HepG2 (cell line): ENCODE results near the gene RUNX2. TPM values are rescaled to one million over a fixed set of nuclear protein-coding genes. Genes with fewer than 3 reads are reported as not detected.

Source experiments
- ATAC-seq: fragments of 200-7000 bp; cut with Tn5 transposase; 3 replicates; pipeline ENCODE4 v1.9.1; 2020; ENCODE audit warnings: mild to moderate bottlenecking, moderate library complexity
- BruUV-seq: library from RNA; stranded (reverse); fragments of 400-500 nt; replicated peaks from 2 replicates; lab custom pipeline; 2021; lab: Mats Ljungman, UMichigan
- CTCF ChIA-PET: fragments of 300-600 bp; formaldehyde crosslinking; extraction: SDS; loops from one replicate; lab custom pipeline; 2021; ENCODE audit warnings: low total read pairs, inconsistent platforms, low intra/inter-chr PET ratio; lab: Yijun Ruan, JAX
- POLR2A ChIA-PET: fragments of 350-600 bp; sonication (Branson Sonifier 250); formaldehyde crosslinking; loops from one replicate; lab custom pipeline; 2020; ENCODE audit warnings: antibody characterized with exemption, inconsistent platforms; lab: Yijun Ruan, JAX
- DNase-seq: peaks from one replicate; pipeline ENCODE4 v3.0.0-alpha.2; 2015; ENCODE audit warnings: low spot score
- FAIRE-seq: peaks from 3 replicates; lab custom pipeline; 2011; peaks lifted over from hg19 to GRCh38; lab: Jason Lieb, UNC
- H2AFZ ChIP-seq: one replicate; pipeline ENCODE4 v1.6.1; 2011; ENCODE audit warnings: low read length, inconsistent platforms
- H3K27ac ChIP-seq: fragments of 300-600 bp; 3 replicates; pipeline ENCODE4 v1.8.0; 2011; ENCODE audit warnings: mixed run types, mild to moderate bottlenecking, mixed read lengths, low read length, inconsistent platforms; ENCODE audit not compliant: insufficient read depth; ENCODE audit errors: extremely low read length
- H3K27me3 ChIP-seq, 2 experiments: fragments of 200-600 bp in 1 of 2; 2 replicates in 1 of 2; 3 replicates in 1 of 2; pipeline versions ENCODE4 v1.6.0 to v1.8.0; 2011; ENCODE audit warnings: low read length in 2 of 2, mild to moderate bottlenecking in 2 of 2, moderate library complexity in 2 of 2, inconsistent platforms in 1 of 2; ENCODE audit not compliant: insufficient read depth in 2 of 2, control insufficient read depth in 1 of 2
- H3K36me3 ChIP-seq, 2 experiments: fragments of 200-600 bp in 1 of 2; replicated peaks in 1 of 2; 2 replicates in 1 of 2; 3 replicates in 1 of 2; pipeline versions ENCODE4 v1.5.1 to v1.8.0; 2011; ENCODE audit warnings: low read length in 2 of 2, inconsistent platforms in 1 of 2; ENCODE audit not compliant: insufficient read depth in 2 of 2, control insufficient read depth in 1 of 2
- H3K4me1 ChIP-seq: 2 replicates; pipeline ENCODE4 v1.5.1; 2012; ENCODE audit warnings: low read length, inconsistent platforms; ENCODE audit not compliant: insufficient read depth
- H3K4me2 ChIP-seq: 2 replicates; pipeline ENCODE4 v1.6.0; 2011; ENCODE audit warnings: low read depth, low read length, inconsistent platforms
- H3K4me3 ChIP-seq, 3 experiments: fragments of 200-600 bp in 1 of 3; sonication (generic), shearing (Covaris generic) in 1 of 3; replicated peaks in 1 of 3; 2 replicates each; pipeline ENCODE4 v1.5.1; 2011 to 2016; ENCODE audit warnings: low read length in 3 of 3, inconsistent platforms in 2 of 3, low read depth in 2 of 3, mild to moderate bottlenecking in 2 of 3, control low read depth in 1 of 3, mixed read lengths in 1 of 3; ENCODE audit not compliant: insufficient read depth in 1 of 3
- H3K79me2 ChIP-seq: one replicate; pipeline ENCODE4 v1.6.1; 2011; ENCODE audit warnings: low read length, inconsistent platforms; ENCODE audit not compliant: insufficient read depth
- H3K9ac ChIP-seq: 2 replicates; pipeline ENCODE4 v1.6.0; 2011; ENCODE audit warnings: mild to moderate bottlenecking, low read depth, low read length, inconsistent platforms; ENCODE audit not compliant: insufficient read depth
- H3K9me3 ChIP-seq: 2 replicates; pipeline ENCODE4 v1.5.1; 2012; ENCODE audit warnings: mild to moderate bottlenecking, low read length
- H4K20me1 ChIP-seq: 2 replicates; pipeline ENCODE4 v1.6.0; 2011; ENCODE audit warnings: inconsistent platforms, mild to moderate bottlenecking, low read length, moderate library complexity; ENCODE audit not compliant: insufficient read depth
- GTF3A ChIP-seq: sonication (generic); formaldehyde crosslinking; conservative IDR thresholded peaks from 2 replicates; pipeline ENCODE4 v1.4.0; 2020; ENCODE audit warnings: mild to moderate bottlenecking, missing genetic modification reagents
- HNRNPH1 ChIP-seq: fragments of 200-400 bp; formaldehyde crosslinking; optimal IDR thresholded peaks from 2 replicates; pipeline ENCODE3; 2017; ENCODE audit warnings: mild to moderate bottlenecking, low read depth, low read length
- HNRNPK ChIP-seq: fragments of 200-400 bp; formaldehyde crosslinking; IDR thresholded peaks from 2 replicates; pipeline ENCODE4 v1.6.1; 2018; ENCODE audit warnings: low read length, low read depth, moderate library complexity, mild to moderate bottlenecking; ENCODE audit not compliant: poor library complexity, severe bottlenecking
- KLF6 ChIP-seq: IDR thresholded peaks from 2 replicates; pipeline ENCODE4 v1.8.0; 2016; ENCODE audit warnings: missing biosample characterization, missing genetic modification reagents
- NFE2 ChIP-seq: sonication (generic); formaldehyde crosslinking; IDR thresholded peaks from 2 replicates; pipeline ENCODE4 v1.4.0; 2020; ENCODE audit warnings: missing genetic modification reagents
- NFKBIZ ChIP-seq: IDR thresholded peaks from 2 replicates; pipeline ENCODE4 v1.6.1; 2018; ENCODE audit warnings: missing genetic modification reagents, missing compliant biosample characterization
- RFX1 ChIP-seq: fragments of 450-650 bp; IDR thresholded peaks from 2 replicates; pipeline ENCODE4 v1.6.1; 2017
- ZBTB14 ChIP-seq: sonication (generic); formaldehyde crosslinking; IDR thresholded peaks from 2 replicates; pipeline ENCODE4 v1.4.0; 2020; ENCODE audit warnings: missing genetic modification reagents
- ZNF124 ChIP-seq: sonication (generic); formaldehyde crosslinking; IDR thresholded peaks from 2 replicates; pipeline ENCODE4 v1.4.0; 2020; ENCODE audit warnings: missing genetic modification reagents
- ZNF234 ChIP-seq: sonication (generic); formaldehyde crosslinking; conservative IDR thresholded peaks from 2 replicates; pipeline ENCODE4 v1.5.1; 2020; ENCODE audit warnings: mild to moderate bottlenecking, missing genetic modification reagents
- ZNF3 ChIP-seq: IDR thresholded peaks from 2 replicates; pipeline ENCODE4 v1.7.0; 2017; ENCODE audit warnings: inconsistent platforms
- ZNF710 ChIP-seq: sonication (generic); formaldehyde crosslinking; IDR thresholded peaks from 2 replicates; pipeline ENCODE4 v1.5.0; 2020; ENCODE audit warnings: mild to moderate bottlenecking, missing genetic modification reagents, borderline replicate concordance
- ZNF713 ChIP-seq: sonication (generic); formaldehyde crosslinking; IDR thresholded peaks from 2 replicates; pipeline ENCODE4 v1.4.0; 2020; ENCODE audit warnings: mild to moderate bottlenecking, missing genetic modification reagents
- WGBS: methylation state at CpG from one replicate; pipeline ENCODE4 v1.1.6; 2017; ENCODE audit warnings: low lambda C conversion rate; 5-methylcytosine and 5-hydroxymethylcytosine counted together
- in situ Hi-C: cut with HindIII; loops from 2 replicates; pipeline ENCODE4 v1.10.0; 2017; ENCODE audit warnings: low pct_unique_long_range_greater_than_20kb; ENCODE audit not compliant: extremely low pct_ligation_motif_present
- intact Hi-C: fragments of 100-400 bp; cut with micrococcal nuclease; formaldehyde crosslinking; loops from one replicate; pipeline ENCODE4 v1.10.0; 2022; ENCODE audit not compliant: unreplicated experiment
- polyA plus RNA-seq, 8 experiments: library from polyadenylated mRNA; depleted of rRNA in 3 of 8; stranded (reverse) in 7 of 8; unstranded in 1 of 8; fragments of >200 nt; fragmentation: Illumina TruSeq in 4 of 8; extraction: Trizol in 4 of 8; gene quantifications; 2 replicates each; pipeline versions ENCODE4 v1.2.1 to v1.2.3, GENCODE V29; 2011 to 2016; ENCODE audit warnings: low read depth in 4 of 8, missing spikeins in 1 of 8, mixed read lengths in 1 of 8; ENCODE audit not compliant: insufficient read depth in 1 of 8
- total RNA-seq, 5 experiments: library from RNA; depleted of rRNA; stranded (reverse); fragments of >200 nt; fragmentation: Illumina TruSeq; extraction: Trizol; gene quantifications; 2 replicates each; pipeline ENCODE4 v1.2.3, GENCODE V29; 2016; ENCODE audit warnings: low read depth in 1 of 5

RUNX2 gene
- total and polyA plus RNA-seq, 2 of the 13 experiments (the other 11 are each of a cell fraction or from before 2014, with no cell fraction given): not detected

- FAIRE-seq (no peak), DNase-seq (no peak), ATAC-seq (no peak)
- Histone ChIP-seq H3K4me1 (peaks cover 22% of the 10 kb centered on the region), H3K79me2 (no peaks in the 10 kb centered on the region), H3K36me3 (no peaks in the 10 kb centered on the region), H3K9me3 (no peaks in the 10 kb centered on the region), H2AFZ (no peak overlapping the region), H3K9ac (no peak overlapping the region), H3K27ac (no peak overlapping the region), H3K4me2 (no peak overlapping the region), H3K4me3 (no peak overlapping the region), H3K27me3 (no peaks in the 10 kb centered on the region; a peak in 1 of 5 replicates), H4K20me1 (no peaks in the 10 kb centered on the region)
- intact Hi-C loops (no loop called here), in situ Hi-C loops (no loop called here)
- WGBS: 42% methylated on average over 5 of the region's 5 CpGs
- POLR2A ChIA-PET: no interaction called here
- TF ChIP-seq ZNF713 (CRISPR knock-in tag) (no peak), ZBTB14 (no peak), NFE2 (CRISPR knock-in tag) (no peak), ZNF234 (CRISPR knock-in tag) (no peak), ZNF710 (CRISPR knock-in tag) (no peak), ZNF3 (CRISPR knock-in tag) (no peak), ZNF124 (CRISPR knock-in tag) (no peak), NFKBIZ (no peak), RFX1 (no peak), KLF6 (no peak), HNRNPH1 (no peak), GTF3A (CRISPR knock-in tag) (no peak), HNRNPK (no peak)
- BruUV-seq: no TSS peak
- CTCF ChIA-PET: no interaction called here
Measured at GRCh38 chr6:45568626-45569025, 240.5 kb downstream of the RUNX2 start.
